ENCODE measurements around the gene EXOSC10.
A peak's percentile ranks its signal among the peaks of the same experiment; 100 is the strongest.

EXOSC10 gene

DNA sequence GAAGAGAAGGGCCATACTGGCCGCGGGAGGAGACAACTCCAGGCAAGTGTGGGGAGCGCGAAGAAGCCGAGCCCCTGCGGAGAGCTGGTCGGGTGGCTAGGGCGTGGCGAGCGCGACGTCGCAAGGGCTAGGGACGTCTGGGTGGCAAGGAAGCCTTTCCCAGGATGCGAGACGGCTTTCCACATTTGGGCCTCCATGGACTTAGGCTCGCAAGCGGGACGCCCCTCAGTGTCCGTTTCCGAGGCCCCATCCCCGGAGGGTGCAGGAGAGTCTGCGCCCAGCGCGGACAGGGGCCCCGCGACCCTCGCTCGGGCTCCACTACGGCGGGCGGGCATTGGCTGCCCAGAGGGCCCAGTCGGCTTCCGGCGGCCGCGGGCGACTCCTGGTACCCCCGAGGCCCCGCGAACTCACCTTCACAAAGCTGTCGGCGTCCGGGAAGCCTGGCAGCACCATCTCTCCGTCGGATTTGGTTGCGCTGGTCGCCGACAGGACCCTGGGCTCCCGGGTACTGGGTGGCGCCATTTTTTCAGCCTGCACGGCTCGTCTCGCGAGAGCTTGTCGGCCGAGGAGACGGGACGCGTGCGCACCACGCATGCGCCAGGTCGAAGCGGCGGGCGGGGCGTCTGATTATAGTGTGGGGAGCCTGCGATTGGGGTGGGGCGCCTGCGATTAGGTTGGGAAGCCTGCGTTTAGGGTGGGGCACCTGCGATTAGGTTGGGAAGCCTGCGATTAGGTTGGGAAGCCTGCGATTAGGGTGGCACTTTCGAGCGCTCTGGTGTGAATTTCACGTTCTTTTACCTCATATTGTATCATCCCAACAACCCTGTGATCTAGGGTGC is at the start of gene EXOSC10:
EXOSC10 (minus strand) TSS at position 560 of the 839 bp plus-strand sequence; CDS start at position 522, 38 bp downstream.
- peak; percentile 83 for DNase-seq

DNA sequence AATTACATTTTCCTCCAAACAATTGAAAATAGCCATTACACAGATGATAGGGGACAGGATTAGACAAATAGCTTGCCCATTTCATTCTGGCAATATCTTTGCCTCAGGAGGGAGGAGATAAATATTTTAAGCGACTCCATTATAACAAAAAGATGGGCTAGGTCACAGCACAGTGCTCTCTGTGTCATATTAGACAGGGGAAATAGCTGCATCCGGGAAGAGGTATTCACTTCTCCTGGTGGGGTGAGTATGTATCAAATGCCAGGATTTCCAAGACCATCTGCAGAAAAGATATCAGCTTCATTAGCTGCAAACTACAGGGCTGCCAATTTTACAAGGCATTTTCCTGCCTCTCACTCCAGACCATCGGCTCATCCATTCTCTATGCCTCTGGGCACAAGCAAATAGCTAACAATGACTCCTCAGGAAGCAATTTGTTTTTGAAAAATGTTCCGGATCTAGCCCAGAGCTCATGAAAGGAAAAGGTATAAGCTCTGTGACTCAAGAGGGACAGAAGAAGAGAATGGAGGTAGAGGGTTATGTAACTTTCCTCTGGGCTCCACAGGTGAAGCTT is 47.6 kb upstream of the EXOSC10 start:
- no peak for DNase-seq

DNA sequence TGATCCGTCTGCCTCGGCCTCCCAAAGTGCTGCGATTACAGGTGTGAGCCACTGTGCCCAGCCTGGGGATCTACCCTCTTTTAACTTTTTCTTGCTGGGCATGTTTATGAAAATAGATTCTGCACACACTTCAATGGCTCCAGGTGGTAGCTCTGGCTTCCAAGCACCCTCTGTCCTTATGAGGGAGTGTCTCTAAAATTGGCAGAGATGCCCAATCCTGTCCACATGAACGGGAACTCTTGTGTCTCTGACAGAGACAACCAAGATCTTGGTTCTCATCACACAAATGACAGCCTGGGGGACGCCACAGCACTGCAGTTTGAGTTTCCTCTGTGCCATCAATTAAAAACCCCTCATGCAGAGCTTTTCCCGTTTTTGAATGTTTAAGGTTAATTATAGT is 46.1 kb upstream of the EXOSC10 start:
- DNase-seq = no peak

DNA sequence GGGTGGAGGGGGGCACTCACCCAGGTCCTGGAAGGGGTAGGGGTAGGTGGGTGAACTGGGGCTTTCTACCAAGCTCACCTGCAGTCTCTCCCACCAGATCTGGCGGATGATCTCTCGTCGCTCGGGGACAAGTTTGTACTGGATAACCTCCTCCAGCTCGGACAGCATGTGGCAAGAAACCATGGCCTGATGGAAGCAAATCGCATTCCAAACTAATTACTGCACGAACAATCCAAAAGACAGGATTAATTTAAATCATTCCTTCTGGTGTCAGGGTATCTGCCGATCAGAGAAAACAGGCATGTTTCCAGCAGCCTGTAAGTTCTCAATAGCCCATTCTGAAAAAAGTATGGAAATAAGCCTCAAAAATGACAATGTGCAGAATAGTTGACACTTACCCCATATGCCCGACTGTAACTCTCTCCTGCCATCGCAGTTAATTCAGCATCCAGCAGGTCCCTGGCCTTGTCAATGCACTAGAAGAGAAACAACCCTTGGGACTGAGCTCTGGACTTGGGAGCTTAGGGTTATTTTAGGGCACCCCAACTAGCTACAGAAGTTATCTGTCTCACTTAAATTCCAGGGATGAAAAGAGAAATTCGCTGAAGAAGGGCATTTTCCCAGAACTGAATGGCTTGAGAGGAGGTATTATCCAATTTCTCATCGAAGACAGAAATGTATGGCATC is 45.0 kb upstream of the EXOSC10 start:
- DNase-seq = no peak

- DNase-seq = no peak
Measured at GRCh38 chr1:11143907-11144306, 44.2 kb upstream of the EXOSC10 start.

- no peak for DNase-seq
Measured at GRCh38 chr1:11143401-11143800, 43.7 kb upstream of the EXOSC10 start.

GRCh38 chr1:11142618-11143391 is 43.1 kb upstream of the EXOSC10 start:
- DNase-seq = no peak

DNA sequence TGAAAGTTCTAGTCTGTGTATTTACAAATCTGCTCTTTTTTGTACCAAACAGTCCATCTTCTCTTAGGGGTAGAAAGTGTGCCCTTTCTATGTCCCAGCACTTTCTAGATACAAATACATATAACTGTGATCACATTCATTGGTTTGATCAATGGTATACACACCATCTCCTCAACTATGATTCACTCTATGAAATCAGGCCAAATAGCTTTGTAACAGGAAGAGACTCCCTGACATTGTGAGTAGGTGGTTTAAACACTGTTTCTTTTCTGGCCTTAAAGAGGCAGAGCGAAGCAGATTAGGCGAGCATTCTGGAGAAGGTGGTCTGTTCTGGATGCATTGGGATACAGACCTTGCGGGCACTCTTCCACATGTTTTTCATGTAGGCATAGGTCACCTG is 39.3 kb upstream of the EXOSC10 start:
- no peak for DNase-seq

- DNase-seq = no peak
Measured at GRCh38 chr1:11138029-11138428, 38.4 kb upstream of the EXOSC10 start.

- DNase-seq = no peak
Measured at GRCh38 chr1:11134898-11135266, 35.2 kb upstream of the EXOSC10 start.

DNA sequence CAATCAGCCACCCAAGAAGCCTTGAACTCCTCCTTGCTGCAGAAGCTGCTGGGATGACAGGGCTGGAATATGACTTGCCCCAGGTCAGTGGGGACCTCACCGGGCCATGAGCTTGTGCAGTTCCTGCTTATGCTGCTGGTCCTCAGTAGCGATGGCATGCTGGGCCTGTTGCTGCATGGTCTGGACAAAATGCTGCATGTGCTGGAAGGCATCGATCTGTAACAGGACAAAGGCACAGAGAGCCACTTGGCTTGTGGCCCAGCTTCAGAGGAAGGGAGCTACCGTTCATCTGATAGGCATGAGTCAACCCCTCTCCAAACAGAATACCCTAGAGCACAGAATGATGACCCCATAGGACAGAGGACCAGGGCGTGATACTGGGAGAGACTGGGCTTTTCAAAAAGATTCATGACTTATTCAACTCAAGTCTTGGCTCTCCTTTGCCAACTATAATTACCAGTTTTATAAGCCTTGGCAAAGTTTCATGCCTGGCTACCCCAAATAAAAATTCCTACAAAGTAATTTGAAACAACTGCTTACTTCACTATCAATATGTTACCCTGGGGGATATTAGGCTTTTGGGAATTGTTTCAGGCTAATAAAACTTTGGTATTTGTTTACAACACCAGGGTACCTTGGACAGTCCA is 34.7 kb upstream of the EXOSC10 start:
- DNase-seq = no peak

DNA sequence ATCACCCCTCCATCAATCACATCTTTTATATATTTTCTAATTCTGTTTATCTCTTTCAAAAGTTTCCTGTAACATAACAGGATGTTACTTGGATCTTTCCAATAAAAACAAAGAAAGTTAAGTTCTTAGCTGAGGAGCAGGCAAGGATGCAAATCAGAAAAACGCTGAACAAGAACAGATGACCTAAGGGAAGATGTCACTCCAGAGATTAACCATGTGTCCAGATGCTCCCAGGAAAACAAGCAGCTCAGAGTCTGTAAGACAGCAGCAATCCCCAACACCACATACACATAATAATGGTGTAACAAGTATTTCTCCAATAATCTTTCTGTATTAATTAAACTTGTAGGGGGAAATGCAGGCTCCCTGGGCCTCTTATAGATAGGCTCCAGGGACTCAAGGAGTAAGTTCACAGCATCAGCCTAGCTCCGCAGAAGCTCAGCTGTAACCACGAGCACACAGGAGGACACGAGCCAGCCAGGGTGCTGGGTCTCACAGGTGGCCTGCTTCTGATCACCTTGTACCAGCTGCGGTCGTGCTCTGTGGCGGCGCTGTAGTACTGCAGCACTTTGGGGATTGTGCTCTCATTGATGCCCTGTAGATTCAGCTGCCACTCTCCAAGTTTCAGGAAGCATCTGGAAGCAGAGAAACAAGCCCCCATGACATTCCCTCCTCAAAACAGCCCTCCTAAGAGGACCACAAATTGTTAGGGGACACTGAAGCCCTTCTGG is 33.1 kb upstream of the EXOSC10 start:
- DNase-seq = no peak

GRCh38 chr1:11131816-11132215 is 32.1 kb upstream of the EXOSC10 start:
- no peak for DNase-seq

DNA sequence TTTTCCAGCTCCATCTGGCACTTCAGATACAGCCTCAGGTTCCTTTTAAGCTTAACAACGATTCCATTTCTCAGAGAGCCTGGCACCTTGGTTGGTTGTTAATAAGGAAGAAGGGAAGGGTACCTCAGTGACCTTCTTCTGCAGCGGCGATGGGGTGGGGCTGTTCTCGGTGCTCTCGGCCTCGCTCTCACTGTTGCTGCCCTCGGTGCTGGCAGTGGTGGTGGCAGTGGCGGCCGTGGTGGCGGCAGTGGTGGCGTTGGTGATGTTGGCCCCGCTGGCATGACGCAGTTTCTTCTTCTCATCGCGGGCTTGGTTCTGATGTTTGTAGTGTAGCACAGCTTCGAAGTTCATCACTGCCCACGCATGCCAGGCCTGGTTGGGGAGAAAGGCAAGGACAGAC is 30.7 kb upstream of the EXOSC10 start:
- no peak for DNase-seq

DNA sequence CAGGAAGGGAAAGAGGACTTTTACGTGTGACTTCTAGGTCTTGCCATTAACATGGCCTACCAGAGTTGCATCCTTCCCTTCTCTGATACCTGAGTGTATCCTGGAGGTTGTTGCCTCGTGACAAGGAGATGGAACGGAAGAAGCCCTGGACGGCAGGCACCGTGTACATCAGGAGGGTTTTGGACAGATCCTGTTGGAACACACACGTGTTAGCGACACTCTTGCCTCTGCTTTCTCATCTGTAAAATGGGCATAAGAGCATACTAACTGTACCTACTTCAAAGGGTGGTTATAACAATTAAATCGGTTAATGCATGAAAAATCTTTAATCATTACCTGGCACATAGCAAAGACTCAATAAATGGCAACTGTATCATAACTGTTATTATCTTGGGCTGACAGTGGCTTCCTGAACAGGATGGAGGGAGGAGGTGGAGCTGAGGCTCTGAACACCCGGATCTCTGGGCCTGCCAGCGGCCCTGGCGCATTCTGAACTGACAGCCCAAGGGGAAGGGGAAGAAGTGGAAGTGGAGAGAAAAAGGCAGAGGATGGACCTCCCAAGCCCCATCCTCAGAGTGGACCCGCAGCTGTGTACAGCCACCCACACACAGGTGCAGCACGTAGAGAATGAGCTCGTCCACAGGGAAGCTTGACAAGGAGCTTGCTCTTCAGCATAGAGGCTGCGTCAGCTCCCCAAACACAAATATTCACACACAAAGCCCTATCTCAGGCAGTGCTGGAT is 30.2 kb upstream of the EXOSC10 start:
- no peak for DNase-seq

GRCh38 chr1:11126569-11126968 is 26.9 kb upstream of the EXOSC10 start:
- no peak for DNase-seq

- DNase-seq = no peak
Measured at GRCh38 chr1:11125931-11126330, 26.3 kb upstream of the EXOSC10 start.

DNA sequence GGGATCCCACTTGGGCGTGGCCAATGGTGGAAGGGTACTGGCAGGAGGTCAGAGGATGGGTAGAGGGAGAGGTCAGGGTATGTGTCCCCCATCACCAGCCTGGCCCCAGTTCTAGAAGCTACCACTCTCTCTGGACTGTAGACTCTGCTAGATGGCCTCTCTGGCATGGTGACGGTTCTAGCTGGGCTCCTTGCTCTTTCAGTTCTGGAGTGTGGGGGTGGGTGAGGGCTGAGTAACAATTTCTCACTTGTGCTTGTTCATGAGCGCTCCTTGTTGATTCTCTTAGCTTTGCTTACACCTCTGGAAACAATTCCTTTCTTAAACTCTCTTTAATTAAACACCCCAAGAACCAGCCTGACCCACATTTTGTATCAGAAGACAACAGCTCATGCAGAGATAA is 25.3 kb upstream of the EXOSC10 start:
- no peak for DNase-seq

DNA sequence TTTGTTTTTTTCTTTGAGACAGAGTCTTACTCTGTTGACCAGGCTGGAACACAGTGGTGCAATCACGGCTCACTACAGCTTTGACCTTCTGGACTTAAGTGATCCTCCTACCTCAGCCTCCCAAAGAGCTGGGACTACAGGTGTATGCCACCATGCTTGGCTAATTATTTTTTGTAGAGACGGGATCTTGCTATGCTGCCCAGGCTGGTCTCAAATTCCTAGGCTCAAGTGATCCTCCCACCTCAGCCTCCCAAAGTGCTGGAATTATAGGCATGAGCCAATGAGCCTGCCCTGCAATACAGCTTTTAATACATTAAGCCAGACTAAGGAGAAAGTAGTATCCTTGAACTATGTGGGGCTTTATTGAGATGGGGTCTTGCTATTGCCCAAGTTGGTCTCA is 16.6 kb upstream of the EXOSC10 start:
- no peak for DNase-seq

DNA sequence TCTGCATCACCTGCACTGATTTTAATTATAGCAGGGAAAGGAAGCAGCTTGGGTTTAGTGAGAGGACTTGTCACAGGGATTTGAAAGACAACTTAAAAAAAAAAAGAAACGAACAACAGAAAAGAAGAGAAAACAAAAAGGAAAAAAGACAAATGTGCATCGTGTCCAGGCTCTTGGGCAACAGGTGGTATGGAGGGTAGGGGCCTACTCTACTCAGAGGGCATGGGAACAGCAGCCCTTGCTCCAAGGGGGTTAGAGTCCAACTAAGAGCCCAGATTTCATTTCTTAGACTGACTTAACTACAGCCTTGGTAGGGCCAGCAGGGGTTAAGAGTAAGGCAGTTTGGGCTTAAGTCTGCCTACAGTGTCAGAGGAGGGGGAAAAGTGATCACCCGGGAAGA is 15.3 kb upstream of the EXOSC10 start:
- DNase-seq = no peak

- no peak for DNase-seq
Measured at GRCh38 chr1:11109047-11109760, 9.5 kb upstream of the EXOSC10 start.

Measured in 8988T (cell line).